Testis (tissue), 2 donors: ENCODE results near the gene DENND2A.

Experiments
- POLR2A ChIP-seq: fragments of 450-650 bp; IDR thresholded peaks from one replicate; pipeline ENCODE4 v1.6.1; 2017; ENCODE audit warnings: antibody characterized with exemption, mild to moderate bottlenecking, moderate library complexity
- TF ChIP-seq, protein P1 (sequence below), 3 experiments: fragments of 450-650 bp in 2 of 3; fragments of 200-600 bp in 1 of 3; sonication (generic) in 1 of 3; IDR thresholded peaks; one replicate each; pipeline ENCODE4 v1.5.1; 2016 to 2019; ENCODE audit warnings: antibody characterized with exemption in 3 of 3, mild to moderate bottlenecking in 2 of 3, moderate library complexity in 1 of 3

DNA sequence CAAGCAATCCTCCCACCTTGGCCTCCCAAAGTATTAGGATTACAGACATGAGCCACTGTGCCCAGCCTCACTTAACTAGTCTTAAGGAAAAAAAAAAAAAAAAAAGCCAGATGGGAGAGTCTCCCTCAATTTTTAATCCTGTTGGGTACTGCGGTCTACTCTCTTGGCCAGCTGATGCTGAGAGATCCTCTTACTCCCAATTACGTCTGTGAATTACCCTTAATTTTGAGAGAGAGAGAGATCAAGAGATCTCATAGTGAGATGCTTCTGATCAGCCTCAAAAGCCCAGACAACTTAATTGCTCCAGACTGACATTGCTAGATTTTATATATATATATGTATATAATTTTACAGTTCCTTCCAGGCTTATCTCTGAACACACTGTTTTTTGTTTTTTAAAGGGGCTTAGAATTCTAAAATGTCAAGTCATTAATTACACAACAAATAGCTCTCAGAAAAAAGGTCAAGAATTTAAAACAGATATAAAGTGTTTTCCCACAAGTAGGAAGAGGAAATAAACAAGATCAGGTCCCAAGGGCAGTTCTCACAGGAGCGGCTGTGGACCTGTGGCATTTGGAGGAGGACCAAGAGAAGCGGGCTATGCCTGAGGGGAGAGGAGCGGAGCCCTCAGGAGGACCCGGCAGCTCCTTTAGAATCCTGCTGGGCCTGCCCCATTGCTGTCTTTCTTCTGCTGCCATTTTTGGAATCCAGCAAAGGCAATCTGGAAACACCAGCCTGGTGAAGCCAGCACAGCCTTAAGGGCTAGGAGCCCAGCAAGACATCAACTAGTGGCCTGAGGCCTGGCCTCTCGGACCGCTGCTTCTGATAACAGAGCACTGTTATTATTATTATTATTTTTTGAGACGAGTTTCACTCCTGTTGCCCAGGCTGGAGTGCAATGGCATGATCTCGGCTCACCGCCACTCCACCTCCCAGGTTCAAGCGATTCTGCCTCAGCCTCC is 30.1 kb downstream of the DENND2A start:
- TF ChIP-seq, protein P1, sequence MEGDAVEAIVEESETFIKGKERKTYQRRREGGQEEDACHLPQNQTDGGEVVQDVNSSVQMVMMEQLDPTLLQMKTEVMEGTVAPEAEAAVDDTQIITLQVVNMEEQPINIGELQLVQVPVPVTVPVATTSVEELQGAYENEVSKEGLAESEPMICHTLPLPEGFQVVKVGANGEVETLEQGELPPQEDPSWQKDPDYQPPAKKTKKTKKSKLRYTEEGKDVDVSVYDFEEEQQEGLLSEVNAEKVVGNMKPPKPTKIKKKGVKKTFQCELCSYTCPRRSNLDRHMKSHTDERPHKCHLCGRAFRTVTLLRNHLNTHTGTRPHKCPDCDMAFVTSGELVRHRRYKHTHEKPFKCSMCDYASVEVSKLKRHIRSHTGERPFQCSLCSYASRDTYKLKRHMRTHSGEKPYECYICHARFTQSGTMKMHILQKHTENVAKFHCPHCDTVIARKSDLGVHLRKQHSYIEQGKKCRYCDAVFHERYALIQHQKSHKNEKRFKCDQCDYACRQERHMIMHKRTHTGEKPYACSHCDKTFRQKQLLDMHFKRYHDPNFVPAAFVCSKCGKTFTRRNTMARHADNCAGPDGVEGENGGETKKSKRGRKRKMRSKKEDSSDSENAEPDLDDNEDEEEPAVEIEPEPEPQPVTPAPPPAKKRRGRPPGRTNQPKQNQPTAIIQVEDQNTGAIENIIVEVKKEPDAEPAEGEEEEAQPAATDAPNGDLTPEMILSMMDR (IDR thresholded peaks at IDR 0.05): no peak
- no peak for TF ChIP-seq POLR2A
